Peyer's patch (tissue), 4 donors: Measurements from ENCODE around the gene MYO1B. TPM values are rescaled to one million over a fixed set of nuclear protein-coding genes. Genes with fewer than 3 reads are reported as not detected.

ENCODE experiments used
- DNase-seq, 3 donors: peaks; one replicate each; pipeline ENCODE4 v3.0.0-alpha.2; 2017 to 2019
- H3K27ac ChIP-seq, 4 donors: fragments of 200-600 bp; sonication (generic); one replicate each; pipeline ENCODE4 v1.5.1; 2016 to 2019
- H3K27me3 ChIP-seq, 2 donors: fragments of 200-600 bp; sonication (generic); one replicate each; pipeline ENCODE4 v1.5.1; 2019
- H3K36me3 ChIP-seq, 3 donors: fragments of 200-600 bp; sonication (generic); one replicate each; pipeline ENCODE4 v1.5.1; 2016 to 2019
- H3K4me1 ChIP-seq, 4 donors: fragments of 200-600 bp; sonication (generic); one replicate each; pipeline ENCODE4 v1.5.1; 2016 to 2019
- H3K4me3 ChIP-seq, 4 donors: fragments of 200-600 bp; sonication (generic); 1 replicate in 3 of 4; 2 replicates in 1 of 4; pipeline ENCODE4 v1.5.1; 2016 to 2019; ENCODE audit warnings: mild to moderate bottlenecking in 1 of 4
- H3K9me3 ChIP-seq, 4 donors: fragments of 200-600 bp; sonication (generic); one replicate each; pipeline ENCODE4 v1.5.1; 2016 to 2019; ENCODE audit warnings: mild to moderate bottlenecking in 1 of 4
- POLR2A ChIP-seq, 2 donors: fragments of 450-650 bp; IDR thresholded peaks; one replicate each; pipeline ENCODE4 v1.5.1; 2017; ENCODE audit warnings: antibody characterized with exemption in 2 of 2, mild to moderate bottlenecking in 2 of 2, moderate library complexity in 2 of 2
- total RNA-seq, 4 donors: library from RNA; depleted of rRNA; stranded (reverse); fragments of >200 nt; gene quantifications; one replicate each; pipeline ENCODE4 v1.1.0, GENCODE V29; 2016
- TF ChIP-seq, protein P1 (sequence below), 6 experiments: fragments of 450-650 bp in 4 of 6; fragments of 200-600 bp in 2 of 6; sonication (generic) in 1 of 6; IDR thresholded peaks; one replicate each; pipeline ENCODE4 v1.5.1; 2017 to 2019; ENCODE audit warnings: antibody characterized with exemption in 6 of 6, mild to moderate bottlenecking in 3 of 6, moderate library complexity in 1 of 6

The MYO1B gene
- total RNA-seq, 4 donors from 2014 or later, result 13.1 to 25.5 (median 19.4) TPM

DNA sequence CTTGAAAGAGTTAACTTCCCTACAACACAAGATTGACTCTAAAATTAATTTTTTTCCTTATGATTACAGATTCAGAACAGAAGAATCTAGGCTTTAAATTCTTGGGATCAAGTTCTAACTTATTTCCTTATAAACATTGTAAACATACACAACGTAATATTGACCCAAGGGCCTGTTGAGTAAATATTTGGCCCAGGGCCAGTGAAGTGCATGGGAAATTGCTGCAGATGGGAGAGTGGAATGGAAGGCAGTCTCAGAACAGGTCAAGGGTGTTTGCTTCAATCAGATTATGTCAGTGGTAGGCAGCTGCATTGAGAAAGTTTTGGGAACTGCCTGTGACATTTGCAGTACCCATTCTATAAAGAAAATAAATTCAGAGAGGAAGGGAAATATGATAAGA is 137.6 kb downstream of the MYO1B start:
- TF ChIP-seq, protein P1, sequence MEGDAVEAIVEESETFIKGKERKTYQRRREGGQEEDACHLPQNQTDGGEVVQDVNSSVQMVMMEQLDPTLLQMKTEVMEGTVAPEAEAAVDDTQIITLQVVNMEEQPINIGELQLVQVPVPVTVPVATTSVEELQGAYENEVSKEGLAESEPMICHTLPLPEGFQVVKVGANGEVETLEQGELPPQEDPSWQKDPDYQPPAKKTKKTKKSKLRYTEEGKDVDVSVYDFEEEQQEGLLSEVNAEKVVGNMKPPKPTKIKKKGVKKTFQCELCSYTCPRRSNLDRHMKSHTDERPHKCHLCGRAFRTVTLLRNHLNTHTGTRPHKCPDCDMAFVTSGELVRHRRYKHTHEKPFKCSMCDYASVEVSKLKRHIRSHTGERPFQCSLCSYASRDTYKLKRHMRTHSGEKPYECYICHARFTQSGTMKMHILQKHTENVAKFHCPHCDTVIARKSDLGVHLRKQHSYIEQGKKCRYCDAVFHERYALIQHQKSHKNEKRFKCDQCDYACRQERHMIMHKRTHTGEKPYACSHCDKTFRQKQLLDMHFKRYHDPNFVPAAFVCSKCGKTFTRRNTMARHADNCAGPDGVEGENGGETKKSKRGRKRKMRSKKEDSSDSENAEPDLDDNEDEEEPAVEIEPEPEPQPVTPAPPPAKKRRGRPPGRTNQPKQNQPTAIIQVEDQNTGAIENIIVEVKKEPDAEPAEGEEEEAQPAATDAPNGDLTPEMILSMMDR (IDR thresholded peaks at IDR 0.05), result no peak
- Histone ChIP-seq H3K9me3 (no peaks in the 10 kb centered on the region), H3K36me3 (peaks cover 0 to 4% (median 0%) of the 10 kb centered on the region in 3 donors), H3K4me3 (no peak overlapping the region), H3K4me1 (peaks cover 0 to 13% (median 0%) of the 10 kb centered on the region in 4 donors), H3K27ac (peak overlapping the region in 2 of 4 donors; percentile 3 to 18), H3K27me3 (no peaks in the 10 kb centered on the region)
- DNase-seq, result peak in 1 of 3 donors; percentile 78

DNA sequence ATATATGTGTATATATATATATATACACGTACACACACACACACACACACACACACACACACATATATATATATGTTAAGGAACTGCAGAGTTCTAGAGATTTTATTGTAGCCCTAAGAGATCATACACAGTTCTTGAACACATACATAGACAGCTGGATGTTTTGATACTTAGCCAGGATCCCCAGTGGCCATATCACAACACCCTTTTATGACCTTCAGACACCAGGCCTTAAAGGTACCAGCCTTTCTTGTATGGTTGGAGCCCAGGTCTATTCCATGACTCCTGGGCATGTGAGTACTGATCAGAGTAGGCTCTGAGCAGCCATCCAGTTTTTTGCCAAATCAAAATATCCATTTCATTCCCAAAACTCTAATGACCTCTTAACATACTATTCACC is 138.3 kb downstream of the MYO1B start:
- Histone ChIP-seq H3K27ac (no peak overlapping the region), H3K9me3 (no peaks in the 10 kb centered on the region), H3K4me3 (no peak overlapping the region), H3K36me3 (peaks cover 0 to 4% (median 0%) of the 10 kb centered on the region in 3 donors), H3K4me1 (peaks cover 0 to 7% (median 0%) of the 10 kb centered on the region in 4 donors), H3K27me3 (no peaks in the 10 kb centered on the region)
- no peak for DNase-seq
- TF ChIP-seq POLR2A (IDR thresholded peaks at IDR 0.05), result no peak

DNA sequence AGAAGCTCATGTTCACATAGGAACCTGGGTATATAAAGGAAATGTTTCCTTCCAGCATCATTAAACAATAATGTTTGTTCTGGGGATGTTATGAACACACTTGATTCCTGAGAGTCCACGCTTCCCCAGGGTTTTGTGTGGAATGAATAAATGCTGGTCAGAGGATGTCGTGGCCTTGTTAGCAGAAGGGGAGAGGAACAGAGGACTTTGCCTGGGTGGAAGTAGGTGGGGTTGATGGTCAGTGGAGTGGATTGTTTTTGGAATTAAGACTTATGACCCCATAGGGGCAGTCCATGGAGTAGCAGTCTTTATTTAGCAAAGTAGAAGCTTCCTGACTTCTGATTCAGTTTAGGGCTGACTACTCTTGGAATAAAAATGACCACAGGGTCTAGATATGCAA is 139.6 kb downstream of the MYO1B start:
- Histone ChIP-seq H3K9me3 (no peaks in the 10 kb centered on the region), H3K4me1 (no peaks in the 10 kb centered on the region), H3K27me3 (no peaks in the 10 kb centered on the region), H3K27ac (no peak overlapping the region), H3K4me3 (no peak overlapping the region), H3K36me3 (peaks cover 0 to 4% (median 0%) of the 10 kb centered on the region in 3 donors)
- TF ChIP-seq, protein P1 (IDR thresholded peaks at IDR 0.05), result no peak
- no peak for TF ChIP-seq POLR2A (IDR thresholded peaks at IDR 0.05)
- no peak for DNase-seq

DNA sequence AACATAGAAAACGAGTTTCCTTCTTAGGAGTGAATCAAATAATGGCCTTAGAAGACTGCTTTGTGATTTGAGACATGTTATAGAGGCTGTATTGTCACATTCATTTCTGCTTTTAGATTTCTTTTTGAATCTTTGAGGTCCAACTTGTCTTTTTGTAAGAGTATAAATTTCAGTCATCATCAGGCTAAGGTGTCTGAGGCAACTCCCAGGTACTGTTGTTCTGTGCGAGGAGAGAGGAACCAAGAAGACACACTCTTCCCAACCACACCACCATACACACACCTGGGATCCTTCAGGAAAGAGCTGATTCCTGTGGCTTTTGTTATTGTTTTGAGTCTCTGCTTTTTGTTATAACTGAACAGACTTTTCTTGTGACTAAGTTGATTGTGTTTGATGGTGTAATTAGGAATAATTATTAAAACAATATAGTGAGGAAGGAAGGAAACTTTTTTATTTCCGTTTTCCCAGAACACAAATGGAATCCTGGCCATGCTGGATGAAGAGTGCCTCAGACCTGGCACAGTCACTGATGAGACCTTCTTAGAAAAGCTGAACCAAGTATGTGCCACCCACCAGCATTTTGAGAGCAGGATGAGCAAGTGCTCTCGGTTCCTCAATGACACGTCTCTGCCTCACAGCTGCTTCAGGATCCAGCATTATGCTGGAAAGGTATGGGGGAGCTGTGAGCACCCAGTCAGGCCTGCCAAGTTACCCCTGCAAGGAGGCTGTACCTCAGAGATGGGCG is 140.4 kb downstream of the MYO1B start:
- no peak for TF ChIP-seq POLR2A (IDR thresholded peaks at IDR 0.05)
- TF ChIP-seq, protein P1 (IDR thresholded peaks at IDR 0.05), result no peak
- peaks cover 0 to 4% (median 0%) of the 10 kb centered on the region in 3 donors for H3K36me3 ChIP-seq

DNA sequence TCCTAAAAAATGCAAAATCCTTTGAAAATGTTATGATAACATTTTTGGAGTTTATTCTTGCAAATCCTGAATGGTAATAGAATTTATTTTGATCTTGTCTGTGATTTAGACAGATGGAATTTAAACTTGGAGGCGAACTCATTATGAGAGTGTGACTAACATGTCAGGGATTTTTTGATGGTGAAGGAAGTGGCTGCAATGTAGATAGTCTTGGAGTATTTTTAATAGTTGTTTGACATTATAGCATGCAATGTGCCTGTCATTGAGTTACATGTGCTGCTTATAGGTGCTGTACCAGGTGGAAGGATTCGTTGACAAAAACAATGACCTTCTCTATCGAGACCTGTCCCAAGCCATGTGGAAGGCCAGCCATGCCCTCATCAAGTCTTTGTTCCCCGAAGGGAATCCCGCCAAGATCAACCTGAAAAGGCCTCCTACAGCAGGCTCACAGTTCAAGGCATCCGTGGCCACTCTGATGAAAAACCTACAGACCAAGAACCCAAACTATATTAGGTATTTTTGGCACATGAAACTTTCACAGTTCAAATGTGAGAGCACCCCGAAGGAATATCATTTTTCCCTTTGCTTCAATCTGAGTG is 141.8 kb downstream of the MYO1B start:
- TF ChIP-seq, protein P1 (IDR thresholded peaks at IDR 0.05), result no peak
- no peak for TF ChIP-seq POLR2A (IDR thresholded peaks at IDR 0.05)
- DNase-seq, result no peak
- H3K27ac ChIP-seq, result no peak overlapping the region
- no peak overlapping the region for H3K4me3 ChIP-seq
- H3K27me3 ChIP-seq, result no peaks in the 10 kb centered on the region
- no peaks in the 10 kb centered on the region for H3K9me3 ChIP-seq
- peaks cover 0 to 4% (median 0%) of the 10 kb centered on the region in 3 donors for H3K36me3 ChIP-seq
- no peaks in the 10 kb centered on the region for H3K4me1 ChIP-seq

More for the DNA sequence above, 140.4 kb downstream of the MYO1B start:
- no peak for DNase-seq
- no peaks in the 10 kb centered on the region for H3K27me3 ChIP-seq
- no peaks in the 10 kb centered on the region for H3K4me1 ChIP-seq
- H3K4me3 ChIP-seq, result no peak overlapping the region
- H3K27ac ChIP-seq, result no peak overlapping the region
- H3K9me3 ChIP-seq, result no peaks in the 10 kb centered on the region

DNA sequence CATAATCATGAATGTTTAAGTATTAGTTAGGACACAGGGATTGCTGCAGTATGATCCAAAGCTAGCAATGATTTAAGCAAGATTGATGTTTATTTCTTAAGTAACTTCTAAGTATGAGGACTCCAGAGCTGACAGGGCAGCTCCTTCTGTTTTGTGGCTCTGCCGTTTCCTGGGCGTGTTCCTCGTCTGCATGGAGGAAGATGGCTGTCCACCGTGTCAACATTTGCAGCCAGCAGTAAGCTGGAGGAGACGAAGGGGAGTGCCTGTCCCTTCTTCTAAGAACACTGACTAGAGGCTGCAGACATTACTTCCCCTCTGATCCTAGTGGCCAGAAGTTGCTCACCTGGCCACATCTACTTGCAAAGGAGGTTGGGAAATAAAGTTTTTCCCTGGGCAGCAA is 144.1 kb downstream of the MYO1B start:
- no peaks in the 10 kb centered on the region for H3K4me1 ChIP-seq
- H3K36me3 ChIP-seq, result peaks cover 0 to 8% (median 0%) of the 10 kb centered on the region in 3 donors

More for the DNA sequence above, 144.1 kb downstream of the MYO1B start:
- DNase-seq, result no peak
- TF ChIP-seq, protein P1 (IDR thresholded peaks at IDR 0.05), result no peak
- TF ChIP-seq POLR2A (IDR thresholded peaks at IDR 0.05), result no peak
- Histone ChIP-seq H3K27ac (no peak overlapping the region), H3K27me3 (no peaks in the 10 kb centered on the region), H3K4me3 (no peak overlapping the region), H3K9me3 (no peaks in the 10 kb centered on the region)
